OCI-LY7 (cell line): Measurements from ENCODE around the gene SEC23IP. TPM values are rescaled to one million over a fixed set of nuclear protein-coding genes. Genes with fewer than 3 reads are reported as not detected.

Source experiments
- BruUV-seq: library from RNA; stranded (reverse); fragments of 400-500 nt; replicated peaks from 2 replicates; lab custom pipeline; 2021; lab: Mats Ljungman, UMichigan
- CTCF ChIA-PET: fragments of 300-600 bp; sonication (Branson Sonifier 250); formaldehyde crosslinking; loops from one replicate; lab custom pipeline; 2022; ENCODE audit warnings: antibody characterized with exemption; ENCODE audit not compliant: unreplicated experiment; lab: Charles Lee
- POLR2A ChIA-PET: fragments of 300-600 bp; sonication (Branson Sonifier 250); formaldehyde crosslinking; loops from one replicate; lab custom pipeline; 2022; ENCODE audit warnings: antibody characterized with exemption; lab: Charles Lee
- DNase-seq: peaks from one replicate; pipeline ENCODE4 v3.0.0-alpha.2; 2015; ENCODE audit warnings: low spot score
- H2AFZ ChIP-seq: fragments of 200-600 bp; sonication (generic), shearing (Covaris generic); 2 replicates; pipeline ENCODE4 v1.6.1; 2014; ENCODE audit warnings: mild to moderate bottlenecking, antibody characterized with exemption, low read length, moderate library complexity
- H3K27ac ChIP-seq: fragments of 200-600 bp; sonication (generic); 2 replicates; pipeline ENCODE4 v1.5.1; 2014; ENCODE audit warnings: mixed run types, low read depth, mild to moderate bottlenecking, moderate library complexity, low read length, inconsistent platforms; ENCODE audit not compliant: poor library complexity, severe bottlenecking
- H3K36me3 ChIP-seq: fragments of 200-600 bp; sonication (generic); 2 replicates; pipeline ENCODE4 v1.6.1; 2014; ENCODE audit warnings: mild to moderate bottlenecking, antibody characterized with exemption, low read length, moderate library complexity, mixed read lengths; ENCODE audit not compliant: insufficient read depth
- H3K4me1 ChIP-seq: fragments of 200-600 bp; sonication (generic); 2 replicates; pipeline ENCODE4 v1.5.1; 2014; ENCODE audit warnings: mild to moderate bottlenecking, low read length; ENCODE audit not compliant: insufficient read depth, poor library complexity, severe bottlenecking
- H3K4me2 ChIP-seq: fragments of 200-600 bp; sonication (generic); 2 replicates; pipeline ENCODE4 v1.6.1; 2014; ENCODE audit warnings: mild to moderate bottlenecking, low read length
- H3K4me3 ChIP-seq: fragments of 200-600 bp; sonication (generic); 2 replicates; pipeline ENCODE4 v1.5.1; 2014; ENCODE audit warnings: mild to moderate bottlenecking, low read depth, low read length; ENCODE audit not compliant: poor library complexity, severe bottlenecking
- H3K79me2 ChIP-seq: fragments of 200-600 bp; sonication (generic); 2 replicates; pipeline ENCODE4 v1.6.1; 2016; ENCODE audit warnings: low read depth, mild to moderate bottlenecking, low read length, moderate library complexity, mixed read lengths; ENCODE audit not compliant: insufficient read depth
- H3K9me2 ChIP-seq: fragments of 200-600 bp; sonication (generic); 2 replicates; pipeline ENCODE4 v1.6.1; 2016; ENCODE audit warnings: mild to moderate bottlenecking, low read length, mixed read lengths; ENCODE audit not compliant: insufficient read depth
- H3K9me3 ChIP-seq: fragments of 200-600 bp; sonication (generic); 2 replicates; pipeline ENCODE4 v1.6.1; 2014; ENCODE audit warnings: mild to moderate bottlenecking, mixed run types, low read length, mixed read lengths
- H4K20me1 ChIP-seq: fragments of 200-600 bp; sonication (generic); 2 replicates; pipeline ENCODE4 v1.6.1; 2014; ENCODE audit warnings: mild to moderate bottlenecking, antibody characterized with exemption, low read length, moderate library complexity, mixed read lengths; ENCODE audit not compliant: insufficient read depth
- CTCF ChIP-seq: fragments of 200-600 bp; sonication (generic); conservative IDR thresholded peaks from 2 replicates; pipeline ENCODE4 v1.5.1; 2014; ENCODE audit warnings: mild to moderate bottlenecking, antibody characterized with exemption, low read length, moderate library complexity, mixed read lengths
- EZH2phosphoT487 ChIP-seq: fragments of 200-600 bp; sonication (generic); IDR thresholded peaks from 2 replicates; pipeline ENCODE4 v1.6.1; 2018; ENCODE audit warnings: low read depth, borderline replicate concordance, mild to moderate bottlenecking, mixed run types, antibody characterized with exemption, low read length, moderate library complexity, mixed read lengths
- intact Hi-C: fragments of 100-400 bp; cut with micrococcal nuclease; formaldehyde crosslinking; loops from one replicate; pipeline ENCODE4 v1.10.0; 2022; ENCODE audit not compliant: unreplicated experiment
- total RNA-seq, 2 experiments: library from RNA; depleted of rRNA in 1 of 2; stranded (reverse); fragments of >200 nt in 1 of 2; shearing (Covaris generic) in 1 of 2; gene quantifications; 2 replicates each; pipeline ENCODE4 v1.2.3, GENCODE V29; 2014 to 2022

Gene SEC23IP
- total RNA-seq, 2 experiments from 2014 or later = 19.9 to 61.3 TPM

DNA sequence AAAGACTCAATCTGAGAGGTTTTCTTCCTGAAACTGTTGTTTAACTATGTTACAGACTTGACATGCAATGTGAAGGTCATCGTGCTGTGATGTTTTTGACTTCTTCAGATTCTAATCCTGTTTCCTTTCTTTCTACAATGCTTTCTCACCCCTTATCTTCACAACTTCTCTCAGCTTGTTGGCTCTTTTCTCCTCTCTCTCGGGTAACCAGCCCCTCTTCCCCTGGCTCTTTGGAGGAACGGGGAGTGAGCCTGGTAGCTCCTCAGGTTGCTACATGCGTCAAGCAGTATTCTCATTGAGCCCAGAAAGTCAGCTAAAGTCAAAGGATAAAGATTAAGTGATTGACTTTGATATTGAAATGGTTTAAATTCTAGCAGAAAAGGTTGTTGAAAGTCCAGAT, 40.1 kb downstream of the SEC23IP start:
- no peaks in the 10 kb centered on the region for H3K9me2 ChIP-seq
- TF ChIP-seq EZH2phosphoT487 (no peak), CTCF (no peak)
- no peaks in the 10 kb centered on the region for H3K79me2 ChIP-seq
- DNase-seq = no peak
- ChIA-PET POLR2A (interaction anchor here (0.6 kb wide), 2 partner anchors 59 to 195 kb away, joined by 3 to 4 read pairs; no protein-coding TSS in a partner anchor), CTCF (no interaction called here)
- no TSS peak for BruUV-seq
- H3K27ac ChIP-seq = no peak overlapping the region
- H3K4me1 ChIP-seq = no peaks in the 10 kb centered on the region
- H3K4me3 ChIP-seq = no peak overlapping the region
- no peak overlapping the region for H2AFZ ChIP-seq
- no peaks in the 10 kb centered on the region for H3K9me3 ChIP-seq
- H3K4me2 ChIP-seq = no peak overlapping the region
- H3K36me3 ChIP-seq = peaks cover 77% of the 10 kb centered on the region
- no peaks in the 10 kb centered on the region for H4K20me1 ChIP-seq
- intact Hi-C loops = loop anchor here (1.0 kb wide), 1 partner anchor 405 kb away; no protein-coding TSS in a partner anchor

GRCh38 chr10:119933179-119933578, 40.6 kb downstream of the SEC23IP start:
- Histone ChIP-seq H3K4me2 (no peak overlapping the region), H3K4me1 (no peaks in the 10 kb centered on the region), H3K4me3 (no peak overlapping the region), H3K9me3 (no peaks in the 10 kb centered on the region), H3K27ac (no peak overlapping the region), H3K79me2 (no peaks in the 10 kb centered on the region), H3K36me3 (peaks cover 73% of the 10 kb centered on the region), H4K20me1 (no peaks in the 10 kb centered on the region), H3K9me2 (no peaks in the 10 kb centered on the region), H2AFZ (no peak overlapping the region)
- TSS peak; percentile 7 for BruUV-seq
- POLR2A ChIA-PET = interaction anchor here (0.6 kb wide), 2 partner anchors 116 to 196 kb away, joined by 4 read pairs; no protein-coding TSS in a partner anchor
- DNase-seq = peak; percentile 7
- intact Hi-C loops = loop anchor here (1.0 kb wide), 1 partner anchor 404 kb away; no protein-coding TSS in a partner anchor
- CTCF ChIA-PET = no interaction called here
- TF ChIP-seq CTCF (peak; percentile 75), EZH2phosphoT487 (no peak)

DNA sequence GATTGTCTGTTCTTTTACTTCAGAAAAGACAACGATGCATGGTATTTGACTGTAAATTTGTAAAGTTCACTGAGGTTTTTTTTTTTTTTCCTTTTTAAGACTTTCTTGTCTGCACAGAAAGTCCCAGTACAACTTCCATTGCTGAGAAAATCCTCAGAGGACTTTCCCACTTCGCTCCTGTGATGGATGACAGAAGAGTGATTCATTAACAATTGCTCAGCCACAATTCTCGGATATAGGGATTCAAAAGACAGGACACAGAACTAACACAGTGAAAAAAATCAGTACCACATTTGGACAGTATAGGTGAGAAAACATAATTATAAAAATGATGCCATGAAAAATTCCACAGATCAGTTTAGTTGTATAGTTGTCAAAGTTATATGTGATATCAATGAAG, 48.0 kb downstream of the SEC23IP start:
- intact Hi-C loops = no loop called here

More for the DNA sequence above, 48.0 kb downstream of the SEC23IP start:
- no peak overlapping the region for H3K4me2 ChIP-seq
- POLR2A ChIA-PET = interaction anchor here (0.7 kb wide), 1 partner anchor 19 kb away, joined by 3 read pairs; no protein-coding TSS in a partner anchor
- H3K4me1 ChIP-seq = no peaks in the 10 kb centered on the region
- no peak for TF ChIP-seq CTCF
- TF ChIP-seq EZH2phosphoT487 = no peak
- H3K9me2 ChIP-seq = no peaks in the 10 kb centered on the region
- H2AFZ ChIP-seq = no peak overlapping the region
- DNase-seq = no peak
- BruUV-seq = no TSS peak
- no peaks in the 10 kb centered on the region for H4K20me1 ChIP-seq
- H3K27ac ChIP-seq = no peak overlapping the region
- CTCF ChIA-PET = no interaction called here
- peaks cover 54% of the 10 kb centered on the region for H3K36me3 ChIP-seq
- no peaks in the 10 kb centered on the region for H3K9me3 ChIP-seq
- H3K4me3 ChIP-seq = no peak overlapping the region
- H3K79me2 ChIP-seq = no peaks in the 10 kb centered on the region
